Vagina (tissue), 2 donors: ENCODE data around the gene THAP4.

Experiments
- POLR2A ChIP-seq, 2 donors: fragments of 450-650 bp; IDR thresholded peaks; one replicate each; pipeline ENCODE4 v1.6.1; 2017; ENCODE audit warnings: antibody characterized with exemption in 2 of 2, mild to moderate bottlenecking in 2 of 2, moderate library complexity in 2 of 2
- POLR2AphosphoS5 ChIP-seq, 2 donors: sonication (generic); formaldehyde crosslinking; IDR thresholded peaks; one replicate each; pipeline ENCODE4 v1.9.0; 2017; ENCODE audit warnings: antibody characterized with exemption in 2 of 2, mild to moderate bottlenecking in 2 of 2, low read depth in 1 of 2; ENCODE audit not compliant: insufficient read depth in 1 of 2
- TF ChIP-seq, protein P1 (sequence below), 3 experiments: fragments of 450-650 bp in 2 of 3; fragments of 200-600 bp in 1 of 3; sonication (generic) in 1 of 3; IDR thresholded peaks; one replicate each; pipeline ENCODE4 v1.5.1; 2017 to 2019; ENCODE audit warnings: antibody characterized with exemption in 3 of 3, mild to moderate bottlenecking in 2 of 3, moderate library complexity in 2 of 3

DNA sequence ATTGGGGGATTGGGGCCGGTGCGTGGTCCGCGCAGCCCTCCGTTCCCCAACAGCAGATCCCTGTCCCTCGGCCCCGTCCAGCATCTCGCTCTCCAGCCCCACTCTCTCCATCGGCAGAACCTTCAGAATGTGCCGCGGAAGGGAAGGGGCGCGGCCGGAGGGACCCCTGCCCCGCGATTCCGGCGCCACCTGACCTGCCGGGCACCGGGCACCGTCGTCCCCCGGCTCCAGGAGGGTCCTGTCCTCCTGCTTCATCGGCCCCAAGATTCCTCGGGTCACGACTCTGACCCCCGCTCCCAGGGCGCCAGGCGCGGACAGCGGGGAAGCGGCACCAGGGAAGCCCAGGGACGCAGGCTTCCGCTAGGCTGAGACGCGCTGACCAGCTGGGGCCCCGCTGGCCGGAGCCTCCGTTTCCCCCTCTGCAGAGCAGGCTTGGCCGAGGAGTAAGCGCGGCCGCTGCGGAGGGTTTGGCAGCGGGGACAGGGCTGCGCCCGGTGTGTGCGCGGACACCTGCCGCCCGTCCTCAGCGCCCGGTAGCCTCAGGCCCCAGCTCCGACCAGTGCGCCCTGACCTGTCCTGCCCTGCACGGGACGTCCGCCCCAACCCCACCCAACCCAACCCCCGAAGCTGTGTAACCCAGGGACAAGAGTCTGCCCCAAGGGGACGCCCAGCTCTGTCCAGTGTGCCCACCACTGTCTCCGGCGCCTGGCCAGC is 95.2 kb downstream of the THAP4 start:
- TF ChIP-seq POLR2A (IDR thresholded peaks at IDR 0.05) (no peak), POLR2AphosphoS5 (IDR thresholded peaks at IDR 0.05; ENCODE audit: insufficient read depth in 1 of 2, low read depth in 1 of 2) (no peak)
- TF ChIP-seq, protein P1, sequence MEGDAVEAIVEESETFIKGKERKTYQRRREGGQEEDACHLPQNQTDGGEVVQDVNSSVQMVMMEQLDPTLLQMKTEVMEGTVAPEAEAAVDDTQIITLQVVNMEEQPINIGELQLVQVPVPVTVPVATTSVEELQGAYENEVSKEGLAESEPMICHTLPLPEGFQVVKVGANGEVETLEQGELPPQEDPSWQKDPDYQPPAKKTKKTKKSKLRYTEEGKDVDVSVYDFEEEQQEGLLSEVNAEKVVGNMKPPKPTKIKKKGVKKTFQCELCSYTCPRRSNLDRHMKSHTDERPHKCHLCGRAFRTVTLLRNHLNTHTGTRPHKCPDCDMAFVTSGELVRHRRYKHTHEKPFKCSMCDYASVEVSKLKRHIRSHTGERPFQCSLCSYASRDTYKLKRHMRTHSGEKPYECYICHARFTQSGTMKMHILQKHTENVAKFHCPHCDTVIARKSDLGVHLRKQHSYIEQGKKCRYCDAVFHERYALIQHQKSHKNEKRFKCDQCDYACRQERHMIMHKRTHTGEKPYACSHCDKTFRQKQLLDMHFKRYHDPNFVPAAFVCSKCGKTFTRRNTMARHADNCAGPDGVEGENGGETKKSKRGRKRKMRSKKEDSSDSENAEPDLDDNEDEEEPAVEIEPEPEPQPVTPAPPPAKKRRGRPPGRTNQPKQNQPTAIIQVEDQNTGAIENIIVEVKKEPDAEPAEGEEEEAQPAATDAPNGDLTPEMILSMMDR (IDR thresholded peaks at IDR 0.05): no peak
